Upper lobe of left lung (tissue), 4 donors: ENCODE measurements around the gene STMP1.

Experiments
- CTCF ChIP-seq, 6 experiments: fragments of 450-650 bp in 4 of 6; fragments of 200-600 bp in 2 of 6; sonication (generic) in 2 of 6; IDR thresholded peaks; one replicate each; pipeline ENCODE4 v1.5.1; 2016 to 2019; ENCODE audit warnings: antibody characterized with exemption in 6 of 6
- EP300 ChIP-seq, 4 donors: sonication (generic); formaldehyde crosslinking; IDR thresholded peaks; one replicate each; pipeline ENCODE4 v1.5.1; 2017; ENCODE audit warnings: antibody characterized with exemption in 4 of 4, control low read depth in 2 of 4
- POLR2A ChIP-seq, 4 donors: fragments of 450-650 bp; IDR thresholded peaks; one replicate each; pipeline ENCODE4 v1.5.1; 2016 to 2017; ENCODE audit warnings: antibody characterized with exemption in 4 of 4, mild to moderate bottlenecking in 2 of 4
- POLR2AphosphoS5 ChIP-seq, 2 donors: sonication (generic); formaldehyde crosslinking; IDR thresholded peaks; one replicate each; pipeline ENCODE4 v1.5.1; 2017; ENCODE audit warnings: antibody characterized with exemption in 2 of 2

- TF ChIP-seq CTCF (IDR thresholded peaks at IDR 0.05) (no peak), POLR2A (IDR thresholded peaks at IDR 0.05) (no peak), EP300 (IDR thresholded peaks at IDR 0.05) (no peak), POLR2AphosphoS5 (IDR thresholded peaks at IDR 0.05) (no peak)
Observed at GRCh38 chr7:135683609-135684008, 21.3 kb downstream of the STMP1 start.
